ENCODE measurements around the gene TMC6.
A peak's percentile ranks its signal among the peaks of the same experiment; 100 is the strongest.

TMC6 gene

GRCh38 chr17:78131172-78132083, 2.9 kb upstream of the TMC6 start:
- TF ChIP-seq CTCF (conservative IDR thresholded peaks at IDR 0.05) (no peak), ZFX (IDR thresholded peaks at IDR 0.05) (no peak)
- no peak overlapping the region for H3K27ac ChIP-seq

- H3K27ac ChIP-seq: peak within 1 kb of the TSS; percentile 97
- TF ChIP-seq ZFX (IDR thresholded peaks at IDR 0.05) (no peak), CTCF (conservative IDR thresholded peaks at IDR 0.05) (no peak)
These were observed 2.0 kb upstream of the TMC6 start, which contains the start of gene TMC8 for GRCh38 chr17:78130437-78131101. TMC8 (plus strand) TSS chr17:78130771; CDS start chr17:78131589, 818 bp downstream.

- peak overlapping the region; percentile 97 for H3K27ac ChIP-seq
- TF ChIP-seq CTCF (conservative IDR thresholded peaks at IDR 0.05) (no peak), ZFX (IDR thresholded peaks at IDR 0.05) (no peak)
These were observed 1.5 kb upstream of the TMC6 start for GRCh38 chr17:78130090-78130436.

- no peak for TF ChIP-seq CTCF (conservative IDR thresholded peaks at IDR 0.05)
- TF ChIP-seq ZFX (IDR thresholded peaks at IDR 0.05): no peak
- H3K27ac ChIP-seq: peak overlapping the region; percentile 97
These were observed 965 bp upstream of the TMC6 start for GRCh38 chr17:78129351-78130089.

- TF ChIP-seq CTCF (conservative IDR thresholded peaks at IDR 0.05) (no peak), ZFX (IDR thresholded peaks at IDR 0.05) (peak; percentile 55; the same call in 1 of the 2 replicates)
- H3K27ac ChIP-seq: peak overlapping the region; percentile 97
These were observed 536 bp downstream of the TMC6 start for GRCh38 chr17:78127888-78128550.

GRCh38 chr17:78127239-78127887, 1.2 kb downstream of the TMC6 start:
- TF ChIP-seq CTCF (conservative IDR thresholded peaks at IDR 0.05) (no peak), ZFX (IDR thresholded peaks at IDR 0.05) (peak; percentile 66; the same call in 1 of the 2 replicates)
- peak overlapping the region; percentile 97 for H3K27ac ChIP-seq
